ENCODE data around the gene RPH3AL. TPM values are rescaled to one million over a fixed set of nuclear protein-coding genes. Genes with fewer than 3 reads are reported as not detected.

Gene RPH3AL
- total RNA-seq, 1 experiment from 2014 or later, result 24.9 TPM

DNA sequence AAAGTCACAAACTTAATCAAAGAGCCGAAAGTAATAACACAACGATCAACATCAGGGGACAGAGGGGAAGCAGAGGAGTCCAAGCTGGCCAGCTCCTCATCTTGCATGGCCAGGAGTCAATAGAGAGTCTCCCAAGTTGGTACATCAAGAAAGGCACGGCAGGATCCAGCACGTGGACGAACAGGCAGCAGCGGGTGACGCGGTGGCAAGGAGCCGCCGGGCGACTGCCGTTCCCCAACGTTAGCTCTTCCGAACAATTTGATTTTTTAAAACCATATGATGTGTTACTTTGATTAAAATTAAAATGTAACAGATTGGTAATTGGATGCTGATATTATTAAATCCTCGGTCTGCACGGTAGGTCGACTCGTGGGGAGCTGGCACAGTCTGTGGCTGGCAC, 89.3 kb downstream of the RPH3AL start:
- no peak for DNase-seq
- no TSS peak for BruUV-seq (replicated peaks)
- Histone ChIP-seq H3K4me1 (ENCODE audit: insufficient read depth, low read length) (no peaks in the 10 kb centered on the region), H4K20me1 (ENCODE audit: low read length) (no peaks in the 10 kb centered on the region), H3K79me2 (ENCODE audit: low read length) (no peaks in the 10 kb centered on the region), H3K9me2 (replicated peaks; ENCODE audit: low read length) (no peaks in the 10 kb centered on the region), H2AFZ (ENCODE audit: low read length) (no peak overlapping the region), H3K4me2 (ENCODE audit: low read length) (no peak overlapping the region), H3K9ac (ENCODE audit: low read length) (no peak overlapping the region), H3K36me3 (ENCODE audit: low read depth, low read length) (no peaks in the 10 kb centered on the region; the same call in 1 of the 2 replicates), H3K27ac (ENCODE audit: low read length) (no peak overlapping the region), H3K9me3 (ENCODE audit: low read length) (no peaks in the 10 kb centered on the region), H3K4me3 (ENCODE audit: low read length) (no peak overlapping the region), H3F3A (ENCODE audit: low read length, unreplicated experiment) (no peaks in the 10 kb centered on the region), H3K27me3 (ENCODE audit: low read length) (no peaks in the 10 kb centered on the region)
- POLR2A ChIA-PET (ENCODE audit: unreplicated experiment), result no interaction called here
- TF ChIP-seq, protein P1, sequence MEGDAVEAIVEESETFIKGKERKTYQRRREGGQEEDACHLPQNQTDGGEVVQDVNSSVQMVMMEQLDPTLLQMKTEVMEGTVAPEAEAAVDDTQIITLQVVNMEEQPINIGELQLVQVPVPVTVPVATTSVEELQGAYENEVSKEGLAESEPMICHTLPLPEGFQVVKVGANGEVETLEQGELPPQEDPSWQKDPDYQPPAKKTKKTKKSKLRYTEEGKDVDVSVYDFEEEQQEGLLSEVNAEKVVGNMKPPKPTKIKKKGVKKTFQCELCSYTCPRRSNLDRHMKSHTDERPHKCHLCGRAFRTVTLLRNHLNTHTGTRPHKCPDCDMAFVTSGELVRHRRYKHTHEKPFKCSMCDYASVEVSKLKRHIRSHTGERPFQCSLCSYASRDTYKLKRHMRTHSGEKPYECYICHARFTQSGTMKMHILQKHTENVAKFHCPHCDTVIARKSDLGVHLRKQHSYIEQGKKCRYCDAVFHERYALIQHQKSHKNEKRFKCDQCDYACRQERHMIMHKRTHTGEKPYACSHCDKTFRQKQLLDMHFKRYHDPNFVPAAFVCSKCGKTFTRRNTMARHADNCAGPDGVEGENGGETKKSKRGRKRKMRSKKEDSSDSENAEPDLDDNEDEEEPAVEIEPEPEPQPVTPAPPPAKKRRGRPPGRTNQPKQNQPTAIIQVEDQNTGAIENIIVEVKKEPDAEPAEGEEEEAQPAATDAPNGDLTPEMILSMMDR (conservative IDR thresholded peaks at IDR 0.05; ENCODE audit: low read depth, low read length), result no peak
- TF ChIP-seq EZH2 (IDR thresholded peaks at IDR 0.05; ENCODE audit: low read length, unreplicated experiment), result no peak
- no peak for TF ChIP-seq EZH2phosphoT487 (IDR thresholded peaks at IDR 0.05; ENCODE audit: borderline replicate concordance, low read length)
- ATAC-seq, result no peak
- intact Hi-C loops (cut with micrococcal nuclease), result no loop called here
- CTCF ChIA-PET, result no interaction called here

DNA sequence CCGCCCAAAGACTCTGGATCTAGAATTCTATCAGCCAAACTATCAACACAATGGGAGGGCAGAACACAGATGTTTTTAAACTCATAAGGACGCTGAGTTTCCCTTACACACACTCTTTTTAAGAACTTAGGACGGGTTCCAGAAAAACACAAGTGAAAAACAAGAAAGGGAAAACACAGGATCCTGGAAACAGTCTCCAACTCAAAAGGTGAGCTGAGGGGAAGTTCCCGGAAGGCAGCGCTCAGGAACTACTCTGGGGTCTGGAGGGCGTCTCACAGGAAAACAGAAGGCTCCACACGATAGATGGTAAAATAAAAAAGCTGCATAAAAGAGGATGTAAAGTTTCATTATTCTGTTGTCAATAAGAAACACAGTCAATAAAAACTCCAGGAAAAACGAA, 91.0 kb downstream of the RPH3AL start:
- intact Hi-C loops (cut with micrococcal nuclease), result no loop called here
- H3K36me3 ChIP-seq (ENCODE audit: low read depth, low read length), result no peaks in the 10 kb centered on the region; the same call in 1 of the 2 replicates
- ChIA-PET POLR2A (ENCODE audit: unreplicated experiment) (no interaction called here), CTCF (no interaction called here)
- H3K4me1 ChIP-seq (ENCODE audit: insufficient read depth, low read length), result no peaks in the 10 kb centered on the region
- ATAC-seq (no peak), DNase-seq (no peak)
- no peak overlapping the region for H3K4me3 ChIP-seq (ENCODE audit: low read length)
- H2AFZ ChIP-seq (ENCODE audit: low read length), result no peak overlapping the region
- BruUV-seq (replicated peaks), result no TSS peak
- H3K79me2 ChIP-seq (ENCODE audit: low read length), result no peaks in the 10 kb centered on the region
- no peak overlapping the region for H3K27ac ChIP-seq (ENCODE audit: low read length)
- H3K9me3 ChIP-seq (ENCODE audit: low read length), result no peaks in the 10 kb centered on the region
- no peaks in the 10 kb centered on the region for H3K9me2 ChIP-seq (replicated peaks; ENCODE audit: low read length)
- TF ChIP-seq EZH2 (IDR thresholded peaks at IDR 0.05; ENCODE audit: low read length, unreplicated experiment) (no peak), EZH2phosphoT487 (IDR thresholded peaks at IDR 0.05; ENCODE audit: borderline replicate concordance, low read length) (no peak)
- TF ChIP-seq, protein P1 (conservative IDR thresholded peaks at IDR 0.05; ENCODE audit: low read depth, low read length), result no peak
- H3K27me3 ChIP-seq (ENCODE audit: low read length), result no peaks in the 10 kb centered on the region
- no peak overlapping the region for H3K4me2 ChIP-seq (ENCODE audit: low read length)
- H4K20me1 ChIP-seq (ENCODE audit: low read length), result no peaks in the 10 kb centered on the region
- H3F3A ChIP-seq (ENCODE audit: low read length, unreplicated experiment), result no peaks in the 10 kb centered on the region
- H3K9ac ChIP-seq (ENCODE audit: low read length), result no peak overlapping the region

DNA sequence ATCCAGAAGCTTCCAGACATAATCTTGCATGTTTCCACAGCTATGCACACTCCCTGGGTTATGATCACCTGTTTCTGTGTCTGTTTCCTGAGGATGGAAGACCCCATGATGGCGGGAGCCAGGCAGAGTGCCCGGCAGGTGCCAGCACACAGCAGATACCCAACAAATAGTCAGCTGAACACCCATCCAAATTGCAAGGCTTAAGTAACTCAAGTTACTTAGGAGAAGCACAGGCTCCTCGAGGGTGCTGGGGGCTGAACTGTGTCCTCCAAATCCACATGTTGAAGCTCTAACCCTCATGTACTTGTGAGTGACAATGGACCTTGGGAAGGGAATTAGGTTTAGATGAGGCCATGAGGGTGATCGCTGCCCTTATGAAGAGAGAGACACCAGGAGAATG, 91.7 kb downstream of the RPH3AL start:
- intact Hi-C loops (cut with micrococcal nuclease), result no loop called here
- H3K9me3 ChIP-seq (ENCODE audit: low read length), result no peaks in the 10 kb centered on the region
- no peaks in the 10 kb centered on the region for H3K27me3 ChIP-seq (ENCODE audit: low read length)
- H3K4me3 ChIP-seq (ENCODE audit: low read length), result no peak overlapping the region
- no peaks in the 10 kb centered on the region for H3K4me1 ChIP-seq (ENCODE audit: insufficient read depth, low read length)
- no peak for TF ChIP-seq EZH2 (IDR thresholded peaks at IDR 0.05; ENCODE audit: low read length, unreplicated experiment)
- H2AFZ ChIP-seq (ENCODE audit: low read length), result no peak overlapping the region
- no peak overlapping the region for H3K27ac ChIP-seq (ENCODE audit: low read length)
- no peaks in the 10 kb centered on the region; the same call in 1 of the 2 replicates for H3K36me3 ChIP-seq (ENCODE audit: low read depth, low read length)
- no peak for DNase-seq
- H3K4me2 ChIP-seq (ENCODE audit: low read length), result no peak overlapping the region
- no peaks in the 10 kb centered on the region for H4K20me1 ChIP-seq (ENCODE audit: low read length)
- no peaks in the 10 kb centered on the region for H3F3A ChIP-seq (ENCODE audit: low read length, unreplicated experiment)
- no peaks in the 10 kb centered on the region for H3K79me2 ChIP-seq (ENCODE audit: low read length)
- ATAC-seq, result no peak
- CTCF ChIA-PET, result no interaction called here
- no peaks in the 10 kb centered on the region for H3K9me2 ChIP-seq (replicated peaks; ENCODE audit: low read length)
- no TSS peak for BruUV-seq (replicated peaks)
- POLR2A ChIA-PET (ENCODE audit: unreplicated experiment), result no interaction called here
- H3K9ac ChIP-seq (ENCODE audit: low read length), result no peak overlapping the region

Measured in PC-3 (cell line).